Activated CD4-positive, CD25-positive, alpha-beta regulatory T cell (primary cell): Measurements from ENCODE around the gene CUEDC1.

ENCODE experiments used
- DNase-seq, 4 experiments: peaks; one replicate each; lab custom pipeline; 2025; lab: John Stamatoyannopoulos, UW

The CUEDC1 gene, protein sequence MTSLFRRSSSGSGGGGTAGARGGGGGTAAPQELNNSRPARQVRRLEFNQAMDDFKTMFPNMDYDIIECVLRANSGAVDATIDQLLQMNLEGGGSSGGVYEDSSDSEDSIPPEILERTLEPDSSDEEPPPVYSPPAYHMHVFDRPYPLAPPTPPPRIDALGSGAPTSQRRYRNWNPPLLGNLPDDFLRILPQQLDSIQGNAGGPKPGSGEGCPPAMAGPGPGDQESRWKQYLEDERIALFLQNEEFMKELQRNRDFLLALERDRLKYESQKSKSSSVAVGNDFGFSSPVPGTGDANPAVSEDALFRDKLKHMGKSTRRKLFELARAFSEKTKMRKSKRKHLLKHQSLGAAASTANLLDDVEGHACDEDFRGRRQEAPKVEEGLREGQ

DNA sequence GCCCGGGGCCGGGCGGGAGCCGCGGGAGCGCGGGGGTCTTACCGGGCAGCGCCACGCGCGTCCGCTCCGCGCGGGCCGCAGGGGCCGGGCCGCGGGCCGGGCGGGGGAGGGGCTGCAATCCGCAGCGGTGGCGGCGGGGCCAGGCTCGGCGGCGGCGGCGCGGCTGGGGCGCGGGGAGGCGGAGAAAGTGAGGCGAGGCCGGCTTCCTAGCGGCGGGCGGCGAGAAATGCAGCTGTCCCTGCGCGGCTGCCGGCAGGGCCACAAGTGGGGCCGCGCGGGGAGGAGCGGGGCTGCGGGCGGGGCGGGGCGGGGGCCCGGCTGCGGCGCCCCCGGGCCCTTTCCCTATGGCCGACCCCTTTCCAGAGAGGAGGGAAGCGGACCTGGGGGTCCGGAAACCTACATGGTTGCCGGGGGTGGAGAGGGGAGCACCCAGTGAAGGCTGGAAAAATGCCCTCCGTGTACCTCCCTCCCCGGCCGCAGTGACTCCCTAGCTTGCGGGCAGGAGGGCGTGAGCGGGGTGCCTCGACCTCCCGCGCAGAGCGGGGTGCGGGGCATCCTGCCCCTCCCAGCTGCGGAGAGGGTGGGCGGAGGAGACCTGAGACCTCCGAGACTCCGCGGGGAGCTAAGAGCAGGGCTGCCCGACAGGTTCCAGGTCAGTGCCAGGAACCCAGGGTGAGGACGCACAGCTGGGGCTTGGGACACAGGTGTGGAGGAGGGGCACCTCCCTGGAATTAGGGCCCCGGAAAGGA, at the start of gene CUEDC1:
TSS of gene CUEDC1 (minus strand) at position 230 of the 749 bp plus-strand sequence. CDS start 69,848 bp downstream, outside the sequence.
- peak; percentile 27 to 34 (median 30) for DNase-seq

DNA sequence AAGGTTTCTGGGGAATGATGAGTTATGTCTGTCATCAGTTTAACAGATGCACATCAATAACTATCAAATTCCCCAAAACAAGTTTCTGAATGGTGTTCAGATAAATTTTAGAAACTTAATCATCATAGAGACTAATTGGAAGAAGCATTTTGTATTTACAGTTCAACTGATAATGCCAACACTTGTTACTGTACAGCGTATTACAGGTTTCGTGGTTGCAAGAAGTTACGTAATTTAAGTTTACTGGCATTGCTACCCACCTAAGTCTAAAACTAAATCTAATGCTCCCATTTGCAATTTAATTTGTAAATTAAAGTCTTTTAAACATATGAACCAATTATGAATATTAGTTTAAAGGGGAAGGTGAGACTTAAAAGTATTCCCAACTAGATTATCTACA, 48.8 kb upstream of the CUEDC1 start:
- no peak for DNase-seq

DNA sequence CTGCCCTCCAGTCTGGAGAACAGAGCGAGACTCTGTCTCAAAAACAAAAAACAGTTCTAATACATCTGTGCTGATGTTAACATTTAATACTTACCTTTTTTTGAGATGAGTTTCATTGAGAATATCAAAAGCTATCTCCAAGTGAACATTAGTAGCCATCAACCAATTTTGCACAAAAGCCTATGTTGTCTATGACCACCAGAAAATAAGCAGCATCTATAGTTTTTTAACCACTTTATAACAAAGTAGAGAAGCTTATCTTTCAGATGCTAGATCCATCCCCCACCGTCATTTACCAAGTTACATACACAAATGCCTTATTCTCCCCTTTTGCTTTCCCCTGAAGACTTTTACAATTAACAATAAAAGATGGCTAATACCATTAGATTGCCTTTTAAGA, 47.8 kb upstream of the CUEDC1 start:
- DNase-seq, result no peak

DNA sequence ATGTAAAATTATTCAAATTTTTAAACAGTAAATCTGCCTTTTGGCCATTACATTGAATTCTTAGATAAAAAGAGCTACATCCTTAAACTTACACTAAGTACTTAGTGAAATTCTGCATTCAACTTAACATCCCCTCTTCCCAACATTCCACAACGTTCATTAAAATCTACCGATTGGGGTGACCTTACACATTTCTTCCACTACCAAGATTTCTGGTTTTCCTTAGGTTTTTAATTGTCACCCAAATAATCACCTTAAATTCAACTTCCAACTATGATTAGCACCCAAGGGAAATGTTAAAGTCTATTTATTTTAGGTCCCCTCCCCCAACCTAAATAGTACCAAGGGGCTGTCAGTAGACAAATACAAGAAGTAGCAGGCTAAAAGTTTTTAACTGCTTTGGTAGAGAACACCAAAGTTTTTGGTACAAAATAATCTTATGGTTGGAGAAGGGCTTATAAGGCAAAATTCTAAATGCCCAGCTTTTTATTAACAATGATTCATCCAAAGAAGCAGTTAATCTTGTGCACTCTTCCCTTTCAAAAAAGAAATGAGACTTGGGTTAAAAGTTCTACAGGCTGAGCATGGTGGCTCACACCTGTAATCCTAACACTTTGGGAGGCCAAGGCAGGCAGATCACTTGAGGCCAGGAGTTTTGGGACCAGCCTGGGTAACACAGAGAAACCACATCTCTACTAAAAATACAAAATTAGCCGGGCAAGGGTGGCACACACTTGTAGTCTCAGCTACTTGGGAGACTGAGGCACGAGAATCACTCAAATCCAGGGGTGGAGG, 47.1 kb upstream of the CUEDC1 start:
- no peak for DNase-seq

DNA sequence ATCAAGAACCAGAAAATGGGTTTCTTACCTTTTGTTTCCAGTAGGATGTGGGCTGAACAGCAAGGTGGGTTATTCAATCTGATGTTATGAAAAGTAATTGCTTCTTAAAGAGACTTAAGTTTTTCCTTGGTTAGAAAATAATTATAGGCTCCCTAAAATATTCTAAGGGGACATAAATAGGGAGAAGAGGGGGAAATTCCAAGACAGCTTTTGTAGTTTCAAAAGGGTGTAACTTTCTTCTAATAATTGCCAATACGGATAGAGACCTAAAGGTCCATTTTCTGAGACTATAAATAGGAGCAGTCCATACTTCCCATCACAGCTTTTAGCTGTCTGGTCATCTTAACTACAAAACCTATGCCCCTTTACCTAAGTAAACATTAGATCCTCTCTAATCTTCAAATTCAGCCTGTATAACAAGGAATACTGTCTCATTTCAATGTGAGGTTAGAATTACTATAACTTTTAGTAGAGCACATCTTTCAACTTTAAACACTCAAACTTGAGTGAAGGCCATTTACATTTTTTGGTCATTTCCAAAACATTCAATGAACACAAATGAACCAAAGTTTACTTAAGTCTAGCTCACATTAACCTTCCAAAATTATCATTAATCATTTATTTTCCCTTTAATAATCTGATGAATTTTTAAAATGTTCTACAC, 46.4 kb upstream of the CUEDC1 start:
- DNase-seq, result no peak

DNA sequence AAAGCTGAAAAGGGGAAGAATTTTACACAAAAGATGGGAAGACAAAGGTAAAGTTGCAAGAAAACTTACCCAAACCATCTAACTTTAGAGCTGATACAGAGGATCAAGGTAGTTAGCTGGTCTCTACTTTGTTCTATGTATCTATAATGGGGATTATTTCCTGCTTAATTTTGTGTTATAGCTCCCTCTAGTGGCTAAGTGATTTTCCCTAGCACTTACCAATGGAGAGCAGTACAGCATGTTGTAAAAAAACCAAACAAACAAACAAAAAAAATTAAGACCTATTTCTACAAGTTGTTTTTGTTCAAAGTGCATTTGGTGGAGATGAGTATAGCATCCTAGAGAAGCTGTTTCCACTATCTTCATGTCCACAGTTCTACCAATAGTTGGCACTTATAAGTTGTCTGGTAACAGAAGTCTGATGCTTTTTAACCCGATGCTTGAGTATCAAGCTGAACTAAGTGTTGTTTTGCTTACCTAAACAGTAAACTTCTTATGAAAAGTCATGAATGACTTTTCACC, 44.3 kb upstream of the CUEDC1 start:
- no peak for DNase-seq

DNA sequence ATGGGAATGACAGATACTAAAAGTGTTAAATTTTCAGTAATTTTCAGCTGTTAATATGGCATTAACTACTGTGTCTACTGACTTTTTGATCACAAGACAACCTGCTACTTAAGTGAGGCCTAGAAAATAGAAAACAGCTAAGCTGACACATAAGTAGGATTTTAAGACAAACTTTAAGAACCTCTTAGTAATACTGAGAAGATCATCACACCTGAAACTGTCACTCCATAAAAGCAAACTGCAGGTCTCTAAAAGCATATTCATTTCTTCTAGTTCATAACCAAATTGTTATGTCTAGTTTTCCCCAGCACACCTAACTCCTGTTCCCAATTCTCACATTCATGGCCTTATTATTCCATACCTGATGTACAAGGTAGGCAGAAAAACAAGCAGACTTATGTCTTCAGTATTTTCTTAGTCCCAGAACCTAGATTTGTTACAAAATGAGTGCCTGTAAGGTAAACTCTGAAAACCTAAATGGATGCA, 43.8 kb upstream of the CUEDC1 start:
- DNase-seq, result no peak

DNA sequence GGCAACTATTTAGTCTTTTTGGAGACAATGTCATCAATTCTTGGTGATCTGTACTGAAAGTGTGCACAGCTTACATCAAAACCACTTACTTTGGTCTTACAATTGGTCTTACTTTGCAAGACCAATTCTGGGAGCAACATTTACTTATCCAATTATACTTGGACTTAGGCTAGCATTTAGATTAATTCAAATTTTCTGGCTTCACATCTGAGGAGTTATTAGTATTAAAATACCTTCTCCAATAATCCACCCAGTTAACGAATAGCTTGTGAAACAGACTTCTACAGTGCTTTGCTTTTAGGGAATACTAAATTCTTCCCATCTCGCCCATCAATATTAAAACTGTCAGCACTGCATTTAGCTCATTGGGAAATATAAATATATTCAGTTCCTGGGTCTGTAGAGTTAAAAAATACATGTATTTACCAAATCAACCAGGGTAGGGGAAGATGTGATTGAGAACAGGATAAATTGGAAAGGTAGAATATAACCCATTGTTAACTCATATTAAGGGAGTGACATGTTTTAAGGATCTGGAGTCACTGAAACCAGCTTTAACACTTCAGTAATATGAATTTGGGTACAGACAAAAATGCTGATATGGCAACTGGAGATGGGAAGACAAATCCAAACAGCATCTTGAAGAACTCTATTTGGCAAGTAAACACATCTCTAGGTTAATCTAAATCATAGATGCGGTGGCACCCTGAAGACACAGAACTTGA, 42.0 kb upstream of the CUEDC1 start:
- no peak for DNase-seq

DNA sequence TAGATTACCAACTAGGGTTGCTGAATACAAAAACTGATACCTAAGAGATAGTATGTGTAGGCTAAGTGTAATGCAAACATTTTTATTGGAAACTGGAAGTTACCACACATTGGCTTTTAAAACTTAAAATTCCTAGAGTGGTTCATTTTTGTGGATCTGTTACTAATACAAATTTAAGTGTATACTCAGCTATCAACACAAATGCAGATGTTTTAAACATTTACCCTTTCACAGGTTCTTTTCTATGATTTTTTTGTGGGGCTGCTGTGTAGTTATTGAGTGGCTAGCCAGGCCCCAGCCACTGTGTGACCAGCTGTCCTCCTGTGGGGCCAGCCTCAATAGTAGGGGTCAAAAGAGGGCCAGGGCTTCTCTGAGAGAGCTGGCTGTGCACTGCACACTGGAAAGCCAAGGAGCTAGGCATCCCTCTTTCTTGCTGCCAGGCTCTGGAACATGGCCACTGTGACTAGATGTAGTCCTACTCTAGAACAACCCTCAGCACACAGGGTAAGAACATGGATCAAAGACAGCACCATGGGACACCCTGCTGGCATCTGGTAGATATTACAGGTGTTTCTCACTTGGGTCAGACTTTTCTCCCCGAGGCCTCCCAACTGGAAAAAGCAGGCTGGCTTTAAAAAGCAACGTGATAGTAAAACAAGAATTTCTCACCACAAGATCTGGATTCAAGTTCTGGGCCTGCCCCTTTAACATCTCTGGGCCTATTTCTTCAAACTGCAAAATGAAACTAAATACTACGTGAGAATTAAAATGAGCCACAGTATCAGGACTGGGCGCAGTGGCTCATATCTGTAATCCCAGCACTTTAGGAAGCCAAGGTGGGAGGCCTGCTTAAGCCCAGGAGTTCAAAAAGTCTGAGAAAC, 40.1 kb upstream of the CUEDC1 start:
- peak in 3 of 4 experiments; percentile 10 to 12 (median 11) for DNase-seq

DNA sequence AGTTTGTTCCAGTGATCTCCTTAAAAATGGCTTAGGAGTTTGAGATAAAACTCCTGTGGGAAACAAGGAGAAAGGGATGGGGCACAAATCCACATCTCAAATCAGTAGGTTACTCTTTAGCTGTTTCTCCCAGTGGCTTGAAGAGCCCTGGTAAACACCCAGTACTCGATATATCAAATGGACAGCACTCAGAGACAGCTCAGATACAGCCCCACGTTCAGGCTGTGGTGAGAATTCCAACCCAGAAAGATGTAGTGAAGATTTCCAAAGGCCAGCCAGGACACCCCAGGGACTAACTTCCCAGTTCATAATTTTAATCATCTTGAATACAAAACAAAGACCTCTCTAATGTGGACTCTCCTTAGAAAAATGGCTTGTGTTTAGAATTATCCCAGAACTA, 39.2 kb upstream of the CUEDC1 start:
- DNase-seq, result no peak

DNA sequence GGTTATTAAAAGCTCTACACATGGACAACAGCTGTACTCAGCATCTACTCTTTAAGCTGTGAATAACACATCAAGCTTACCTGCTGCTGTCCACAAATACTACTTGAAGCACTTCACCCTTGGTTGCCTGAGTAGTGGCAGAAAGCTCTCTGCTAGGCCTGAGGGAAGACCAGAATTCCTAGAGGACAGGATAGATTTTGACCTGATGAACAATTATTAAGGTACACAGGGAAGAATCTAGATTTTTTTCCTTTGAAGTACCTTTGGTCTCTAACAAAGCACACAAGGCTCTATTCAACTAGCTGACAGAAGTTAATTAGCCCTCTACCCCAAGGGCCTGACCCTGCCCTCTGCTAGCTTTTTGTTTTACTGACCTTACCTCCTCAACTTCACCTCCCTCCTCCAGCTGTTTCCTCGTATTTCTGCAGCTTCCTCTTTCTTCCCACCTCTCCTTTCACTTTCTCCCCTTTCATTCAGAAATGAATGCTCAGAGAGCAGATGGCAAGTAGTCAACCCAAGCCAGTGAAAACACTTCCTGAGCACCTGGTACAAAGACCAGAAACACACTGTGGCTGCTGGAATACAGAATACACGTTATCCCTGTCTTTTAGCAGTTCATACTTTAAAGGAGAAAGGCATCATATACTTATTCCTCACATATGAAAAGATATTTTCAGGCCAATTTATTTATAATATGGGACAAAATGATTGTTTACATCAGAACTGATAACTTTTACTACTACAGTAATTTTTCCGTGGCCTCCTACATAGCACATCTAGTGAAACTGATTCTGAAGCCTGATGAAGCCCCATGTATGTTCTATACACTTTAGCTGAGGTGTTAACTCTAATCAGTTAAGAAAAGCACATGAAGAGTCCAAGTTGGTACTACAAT, 38.5 kb upstream of the CUEDC1 start:
- DNase-seq, result no peak

DNA sequence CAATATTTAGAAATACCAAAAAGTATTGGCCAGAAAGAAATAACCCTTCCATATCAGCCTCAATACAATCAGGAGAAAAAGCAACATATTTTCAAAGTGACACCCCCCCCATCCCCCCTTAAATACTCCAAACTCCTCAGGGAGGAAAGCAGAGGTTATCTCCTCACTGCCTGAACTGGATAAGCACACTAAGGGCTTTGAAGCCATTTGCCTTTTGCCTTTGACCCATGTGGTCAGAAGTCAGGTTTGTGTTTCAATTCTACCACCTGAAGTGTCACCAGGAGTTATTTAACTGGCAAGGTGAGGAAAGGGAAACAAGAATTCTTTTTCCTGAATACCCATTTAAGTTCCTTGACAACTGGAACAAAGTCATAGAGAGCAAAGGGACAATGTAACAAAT, 36.3 kb upstream of the CUEDC1 start:
- DNase-seq, result no peak

DNA sequence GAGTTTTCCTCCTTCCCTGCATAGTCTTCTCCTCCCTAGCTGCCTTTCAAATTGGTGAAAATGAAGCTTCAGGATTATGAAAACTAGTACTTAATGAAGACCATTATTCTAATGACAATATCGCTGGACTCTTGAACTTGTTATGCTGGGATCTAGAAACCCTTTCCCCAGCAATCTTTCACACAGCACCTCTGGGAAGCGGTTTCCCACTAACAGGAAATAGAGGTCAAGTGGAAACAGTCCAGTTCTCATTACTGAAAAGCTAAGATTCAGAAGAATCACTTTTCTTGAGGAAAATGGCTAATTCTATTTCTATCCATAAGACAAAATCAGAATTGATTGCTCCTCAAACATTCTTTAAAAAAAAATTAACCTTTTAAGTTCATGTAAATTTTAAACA, 34.8 kb upstream of the CUEDC1 start:
- no peak for DNase-seq

DNA sequence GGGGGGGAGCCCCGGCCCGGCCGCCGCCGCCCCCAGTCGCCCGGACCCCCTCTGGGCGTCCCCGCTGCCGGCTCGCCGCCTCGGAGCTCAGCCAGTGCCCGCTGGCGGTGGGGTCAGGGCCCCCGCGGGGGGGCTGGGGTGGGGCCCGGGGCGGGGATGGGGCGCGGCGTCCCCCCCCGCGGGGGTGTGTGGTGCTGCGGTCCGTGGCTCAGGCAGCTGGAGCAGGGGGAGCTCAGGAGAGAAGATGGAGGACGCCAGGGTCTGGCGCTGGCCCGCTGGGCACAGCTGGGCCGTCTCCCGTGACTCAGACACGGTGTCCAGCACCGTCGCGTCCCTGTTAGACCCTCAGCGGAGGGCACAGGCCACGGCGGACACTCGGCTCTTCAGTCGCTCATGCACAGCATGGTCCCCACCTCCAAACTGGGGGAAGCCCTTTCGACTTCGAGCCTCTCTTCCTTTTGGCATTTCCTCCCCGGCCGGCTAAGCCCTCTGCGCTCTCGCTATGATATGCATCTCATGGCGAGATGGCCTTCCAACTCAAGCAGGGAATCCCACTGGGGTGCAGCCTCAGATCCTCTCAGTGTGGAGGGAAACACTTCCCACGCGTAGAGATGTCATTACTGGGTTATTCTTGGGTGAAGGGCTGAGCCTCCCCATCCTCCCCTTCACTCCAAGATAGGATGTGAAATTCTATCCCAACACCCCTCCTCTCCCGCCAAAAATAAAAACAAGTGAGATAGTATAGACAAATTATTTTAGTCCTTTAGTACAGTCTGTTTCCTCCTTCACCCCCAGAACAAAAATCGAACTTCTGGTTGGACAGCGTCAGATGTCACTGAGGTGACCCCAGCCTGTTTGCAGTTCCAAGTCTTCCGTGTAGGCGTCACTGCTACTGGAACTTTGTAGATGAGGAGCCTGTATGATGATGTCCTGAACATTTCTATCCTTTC, 33.4 kb upstream of the CUEDC1 start:
- peak; percentile 51 to 71 (median 66) for DNase-seq

DNA sequence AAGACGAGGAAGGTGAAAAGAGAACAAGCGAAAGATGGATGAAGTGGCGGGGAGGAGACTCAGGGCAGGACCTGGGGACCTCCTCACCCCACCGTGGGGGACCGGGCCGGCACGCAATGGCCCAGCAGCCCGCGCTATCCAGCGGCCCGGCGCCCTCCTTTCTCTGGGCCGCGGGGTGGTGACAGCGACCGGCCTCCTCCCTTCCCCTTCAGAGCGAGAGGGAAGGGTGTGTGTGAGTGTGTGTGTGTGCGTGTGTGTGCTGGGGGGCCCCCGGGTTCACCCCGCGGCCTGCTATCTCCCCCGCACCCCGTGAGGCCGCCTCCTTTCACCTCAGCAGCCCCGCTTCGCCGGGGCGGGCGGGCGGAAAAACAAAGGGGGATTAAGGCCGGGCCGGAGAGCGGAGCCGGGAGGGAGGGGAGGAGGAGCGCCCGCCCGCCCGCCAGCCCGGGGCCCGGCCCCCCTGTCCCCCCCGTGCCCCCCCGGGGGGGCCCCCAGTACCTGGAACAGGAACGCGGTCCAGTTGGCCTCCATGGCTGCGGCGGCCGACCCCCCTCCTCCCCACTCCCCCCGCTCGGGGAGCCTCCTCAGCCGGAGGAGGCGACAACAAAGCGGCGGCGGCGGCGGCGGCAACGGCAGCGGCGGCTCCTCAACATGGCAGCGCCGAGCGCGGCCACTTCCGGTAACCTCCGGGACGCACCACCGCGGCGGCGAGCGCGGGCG, 32.5 kb upstream of the CUEDC1 start, which contains the start of gene VEZF1:
TSS of gene VEZF1 (minus strand) at position 674 of the 720 bp plus-strand sequence. CDS start at position 531, 143 bp downstream.
- DNase-seq, result peak; percentile 51 to 74 (median 66)

DNA sequence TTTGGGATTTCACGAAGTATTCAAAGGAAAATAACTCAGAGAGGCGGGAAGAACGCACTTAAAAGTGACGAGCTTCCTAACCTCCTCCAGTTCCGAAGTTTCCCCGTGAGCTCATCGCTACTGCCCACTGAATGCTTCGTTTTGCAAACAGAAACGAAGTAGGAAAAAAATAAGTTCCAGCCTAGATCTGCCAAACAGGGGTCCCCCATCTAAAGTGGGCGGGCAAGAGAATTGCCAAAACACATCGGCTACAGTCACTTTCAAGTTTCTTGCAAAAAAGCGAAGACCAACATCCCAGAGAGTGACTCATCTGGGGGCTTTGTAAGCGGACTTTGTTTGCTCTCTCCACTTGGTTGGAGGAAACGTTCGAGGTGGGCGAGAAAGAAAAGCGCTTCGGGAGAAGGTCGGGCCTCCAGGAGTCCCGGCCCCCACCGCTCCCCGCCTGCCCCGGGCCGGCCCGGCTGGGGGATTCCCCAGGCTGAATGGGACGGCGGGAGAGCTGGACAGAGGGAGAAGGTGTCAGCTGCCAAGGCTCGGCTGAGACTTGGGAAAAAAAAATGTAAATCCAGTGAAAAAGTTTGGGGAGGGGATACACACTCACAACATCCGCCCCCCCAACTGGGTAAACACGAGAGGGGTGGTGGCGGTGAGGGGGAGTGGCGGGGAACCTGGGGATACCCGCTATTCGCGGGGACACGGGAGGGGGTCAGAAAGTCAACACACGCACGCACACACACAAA, 31.8 kb upstream of the CUEDC1 start:
- no peak for DNase-seq
